H1 (cell line): ENCODE data around the gene ADK. TPM values are rescaled to one million over a fixed set of nuclear protein-coding genes. Genes with fewer than 3 reads are reported as not detected.

Experiments
- CTCF ChIA-PET: fragments of 300-600 bp; sonication (Branson Sonifier 250); formaldehyde crosslinking; loops from one replicate; lab custom pipeline; 2021; ENCODE audit not compliant: partially characterized antibody; lab: Charles Lee
- POLR2A ChIA-PET: fragments of 300-600 bp; sonication (Branson Sonifier 250); formaldehyde crosslinking; loops from one replicate; lab custom pipeline; 2021; ENCODE audit warnings: inconsistent platforms; ENCODE audit not compliant: partially characterized antibody; lab: Charles Lee
- DNase-seq, 2 experiments: peaks; one replicate each; pipeline versions ENCODE4 v3.0.0 to v3.0.0-alpha.2; 2010 to 2022; ENCODE audit warnings: low spot score in 2 of 2, low read depth in 1 of 2, mixed read lengths in 1 of 2
- FAIRE-seq: peaks from 2 replicates; lab custom pipeline; 2011; peaks lifted over from hg19 to GRCh38; lab: Jason Lieb, UNC
- H2AFZ ChIP-seq: 2 replicates; pipeline ENCODE4 v1.8.1; 2012; ENCODE audit warnings: low read length, inconsistent platforms
- H2AK5ac ChIP-seq: 2 replicates; pipeline ENCODE4 v1.6.1; 2013; ENCODE audit warnings: low read depth, low read length
- H2BK120ac ChIP-seq: replicated peaks from 2 replicates; pipeline ENCODE3; 2013; ENCODE audit warnings: low read depth, low read length, inconsistent platforms
- H2BK12ac ChIP-seq: 2 replicates; pipeline ENCODE4 v1.6.1; 2013; ENCODE audit warnings: low read depth, low read length
- H2BK15ac ChIP-seq: 2 replicates; pipeline ENCODE4 v1.6.1; 2013; ENCODE audit warnings: low read length
- H2BK20ac ChIP-seq: 2 replicates; pipeline ENCODE4 v1.6.1; 2013; ENCODE audit warnings: low read length
- H2BK5ac ChIP-seq: 2 replicates; pipeline ENCODE4 v1.6.1; 2013; ENCODE audit warnings: low read depth, low read length
- H3K14ac ChIP-seq: 2 replicates; pipeline ENCODE4 v1.6.1; 2013; ENCODE audit warnings: inconsistent platforms; ENCODE audit not compliant: insufficient read length
- H3K18ac ChIP-seq: 2 replicates; pipeline ENCODE4 v1.6.1; 2013; ENCODE audit warnings: low read length; ENCODE audit errors: extremely low read depth
- H3K23ac ChIP-seq: 2 replicates; pipeline ENCODE4 v1.6.1; 2013; ENCODE audit warnings: inconsistent platforms; ENCODE audit not compliant: insufficient read length
- H3K23me2 ChIP-seq: 2 replicates; pipeline ENCODE4 v1.6.1; 2013; ENCODE audit warnings: low read depth, low read length
- H3K27ac ChIP-seq: 2 replicates; pipeline ENCODE4 v1.6.1; 2011; ENCODE audit warnings: low read depth, low read length, inconsistent platforms
- H3K27me3 ChIP-seq, 4 experiments: replicated peaks in 1 of 4; 1 replicate in 1 of 4; 2 replicates in 3 of 4; pipeline versions ENCODE4 v1.6.1 to v1.8.1; 2011 to 2013; ENCODE audit warnings: low read length in 3 of 4, mild to moderate bottlenecking in 3 of 4, inconsistent platforms in 2 of 4, mixed read lengths in 2 of 4, moderate library complexity in 1 of 4; ENCODE audit not compliant: control insufficient read depth in 3 of 4, insufficient read depth in 3 of 4; ENCODE audit errors: extremely low read depth in 1 of 4
- H3K36me3 ChIP-seq, 4 experiments: 2 replicates each; pipeline versions ENCODE4 v1.6.1 to v1.8.1; 2011 to 2013; ENCODE audit warnings: mild to moderate bottlenecking in 4 of 4, low read length in 3 of 4, moderate library complexity in 2 of 4, control low read depth in 1 of 4, inconsistent platforms in 1 of 4; ENCODE audit not compliant: insufficient read depth in 4 of 4, control insufficient read depth in 2 of 4
- H3K4ac ChIP-seq: replicated peaks from 2 replicates; pipeline ENCODE3; 2013; ENCODE audit warnings: low read length, low read depth, mixed read lengths, inconsistent platforms; ENCODE audit not compliant: insufficient read length
- H3K4me1 ChIP-seq, 4 experiments: replicated peaks in 1 of 4; 1 replicate in 1 of 4; 2 replicates in 3 of 4; pipeline versions ENCODE4 v1.6.1 to v1.8.1; 2011 to 2013; ENCODE audit warnings: low read length in 3 of 4, inconsistent platforms in 2 of 4, mixed read lengths in 1 of 4; ENCODE audit not compliant: insufficient read depth in 4 of 4, control insufficient read depth in 3 of 4
- H3K4me2 ChIP-seq, 2 experiments: 2 replicates each; pipeline versions ENCODE4 v1.6.1 to v1.8.1; 2011 to 2013; ENCODE audit warnings: low read depth in 2 of 2, low read length in 2 of 2, control low read depth in 1 of 2, inconsistent platforms in 1 of 2, mild to moderate bottlenecking in 1 of 2; ENCODE audit not compliant: insufficient read depth in 1 of 2
- H3K4me3 ChIP-seq, 4 experiments: fragments of 200-600, 300-600 bp in 1 of 4; sonication (generic), shearing (Covaris generic), sonication (Bioruptor Twin) in 1 of 4; 2 replicates each; pipeline versions ENCODE4 v1.5.1 to v1.8.1; 2011 to 2016; ENCODE audit warnings: low read length in 4 of 4, low read depth in 3 of 4, control low read depth in 2 of 4, inconsistent platforms in 2 of 4, mild to moderate bottlenecking in 2 of 4, mixed read lengths in 1 of 4, moderate library complexity in 1 of 4; ENCODE audit not compliant: insufficient read depth in 2 of 4; ENCODE audit errors: extremely low read depth in 1 of 4
- H3K56ac ChIP-seq: replicated peaks from 2 replicates; pipeline ENCODE3; 2013; ENCODE audit warnings: low read depth, mild to moderate bottlenecking, mixed read lengths, low read length, inconsistent platforms; ENCODE audit not compliant: insufficient read length
- H3K79me1 ChIP-seq: 2 replicates; pipeline ENCODE4 v1.6.1; 2013; ENCODE audit warnings: low read depth, low read length, control low read depth
- H3K79me2 ChIP-seq, 2 experiments: 2 replicates each; pipeline versions ENCODE4 v1.6.1 to v1.8.1; 2012 to 2013; ENCODE audit warnings: low read length in 2 of 2, mild to moderate bottlenecking in 2 of 2, inconsistent platforms in 1 of 2; ENCODE audit not compliant: insufficient read depth in 2 of 2, control insufficient read depth in 1 of 2
- H3K9ac ChIP-seq, 4 experiments: replicated peaks in 1 of 4; 1 replicate in 1 of 4; 2 replicates in 3 of 4; pipeline versions ENCODE4 v1.6.1 to v1.8.1; 2011 to 2013; ENCODE audit warnings: low read depth in 3 of 4, low read length in 3 of 4, control low read depth in 2 of 4, mild to moderate bottlenecking in 2 of 4, moderate library complexity in 2 of 4, inconsistent platforms in 1 of 4; ENCODE audit errors: extremely low read depth in 1 of 4
- H3K9me3 ChIP-seq, 2 experiments: 2 replicates each; pipeline versions ENCODE4 v1.6.1 to v1.8.1; 2012 to 2013; ENCODE audit warnings: mild to moderate bottlenecking in 2 of 2, moderate library complexity in 2 of 2, control low read depth in 1 of 2, inconsistent platforms in 1 of 2, low read depth in 1 of 2, low read length in 1 of 2, mixed read lengths in 1 of 2; ENCODE audit not compliant: insufficient read depth in 2 of 2
- H4K20me1 ChIP-seq, 2 experiments: replicated peaks in 1 of 2; 2 replicates each; pipeline versions ENCODE3 to v1.8.1; 2011 to 2013; ENCODE audit warnings: inconsistent platforms in 2 of 2, low read length in 2 of 2, mild to moderate bottlenecking in 1 of 2; ENCODE audit not compliant: insufficient read depth in 2 of 2, control insufficient read depth in 1 of 2
- H4K5ac ChIP-seq: 2 replicates; pipeline ENCODE4 v1.6.1; 2013; ENCODE audit warnings: low read length, low read depth, mixed read lengths, inconsistent platforms; ENCODE audit not compliant: insufficient read length
- H4K8ac ChIP-seq: 2 replicates; pipeline ENCODE4 v1.8.0; 2013; ENCODE audit warnings: mild to moderate bottlenecking, moderate library complexity, low read length, inconsistent platforms; ENCODE audit not compliant: insufficient read depth; ENCODE audit errors: extremely low read depth
- H4K91ac ChIP-seq: replicated peaks from 2 replicates; pipeline ENCODE3; 2013; ENCODE audit warnings: low read length, mixed read lengths, inconsistent platforms; ENCODE audit not compliant: insufficient read length
- BACH1 ChIP-seq: IDR thresholded peaks from 2 replicates; pipeline ENCODE4 v1.6.1; 2012; ENCODE audit warnings: low read length, improper control_type of control experiment
- BCL11A ChIP-seq, 2 experiments: IDR thresholded peaks; one replicate each; pipeline ENCODE4 v1.6.1; 2011; ENCODE audit warnings: low read depth in 2 of 2, low read length in 2 of 2, mild to moderate bottlenecking in 2 of 2
- BRCA1 ChIP-seq: IDR thresholded peaks from 2 replicates; pipeline ENCODE4 v1.6.1; 2012; ENCODE audit warnings: low read depth, low read length, improper control_type of control experiment
- GABPA ChIP-seq: IDR thresholded peaks from 2 replicates; pipeline ENCODE4 v1.6.1; 2011; ENCODE audit warnings: mild to moderate bottlenecking, low read length, moderate library complexity, borderline replicate concordance; ENCODE audit not compliant: insufficient read depth
- JUND ChIP-seq: IDR thresholded peaks from 2 replicates; pipeline ENCODE4 v1.6.1; 2011; ENCODE audit warnings: mild to moderate bottlenecking, improper control_type of control experiment, low read length
- RBBP5 ChIP-seq: IDR thresholded peaks from 2 replicates; pipeline ENCODE4 v1.7.1; 2012; ENCODE audit warnings: low read depth, mild to moderate bottlenecking, inconsistent platforms, low read length, moderate library complexity, borderline replicate concordance
- SRF ChIP-seq: IDR thresholded peaks from 2 replicates; pipeline ENCODE4 v1.6.1; 2011; ENCODE audit warnings: mild to moderate bottlenecking, low read depth, low read length, moderate library complexity
- polyA plus RNA-seq, 7 experiments: library from polyadenylated mRNA; depleted of rRNA in 3 of 7; stranded (reverse) in 5 of 7; unstranded in 2 of 7; fragments of >200 nt in 5 of 7; fragments of 200-250 nt in 2 of 7; gene quantifications; 1 replicate in 5 of 7; 2 replicates in 1 of 7; 4 replicates in 1 of 7; pipeline versions ENCODE4 v1.2.1 to v1.2.3, GENCODE V29; 2011 to 2013; ENCODE audit warnings: missing spikeins in 2 of 7, mixed read lengths in 2 of 7
- total RNA-seq: library from RNA; stranded (reverse); fragmentation: NEBNext Ultra II Directional; extraction: Animal tissue kit (Norgen Biotek cat#: 25700); gene quantifications from 2 replicates; pipeline ENCODE4 v1.2.1, GENCODE V29; 2021
- TF ChIP-seq, protein P1 (sequence below), 3 experiments: IDR thresholded peaks; 1 replicate in 2 of 3; 2 replicates in 1 of 3; pipeline versions ENCODE4 v1.5.1 to v1.6.1; 2011; ENCODE audit warnings: low read length in 3 of 3, mild to moderate bottlenecking in 3 of 3, inconsistent platforms in 2 of 3, low read depth in 1 of 3, moderate library complexity in 1 of 3; ENCODE audit not compliant: insufficient read depth in 1 of 3; ENCODE audit errors: control extremely low read depth in 1 of 3

The ADK gene
- total and polyA plus RNA-seq, 2 of the 8 experiments (the other 6 are each of a cell fraction or from before 2014, with no cell fraction given), result 12.3 to 42.4 TPM

DNA sequence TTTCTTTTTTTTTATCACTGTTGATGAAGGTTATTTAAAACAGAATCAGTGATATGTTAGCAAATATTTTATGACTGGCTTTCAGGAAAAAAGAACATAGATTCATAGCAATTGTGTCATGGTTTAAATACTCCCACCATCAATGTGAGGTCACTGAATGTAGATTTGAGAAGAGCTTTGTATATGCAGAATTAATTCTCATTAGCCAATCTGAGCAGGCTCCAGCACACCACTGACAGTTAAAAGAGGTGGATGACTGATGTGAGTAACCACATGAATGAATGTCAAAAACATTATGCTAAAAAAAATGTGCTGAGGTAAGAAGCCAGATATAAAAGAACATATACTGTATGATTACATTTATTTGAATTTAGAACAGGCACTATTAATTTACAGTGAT lies 500.5 kb downstream of the ADK start:
- no peaks in the 10 kb centered on the region for H3K36me3 ChIP-seq
- H4K91ac ChIP-seq, result no peak overlapping the region
- H3K14ac ChIP-seq, result no peak overlapping the region
- H3K79me1 ChIP-seq, result no peaks in the 10 kb centered on the region
- no peaks in the 10 kb centered on the region for H3K23me2 ChIP-seq
- H3K4me1 ChIP-seq, result no peaks in the 10 kb centered on the region
- H4K8ac ChIP-seq, result no peak overlapping the region
- H3K79me2 ChIP-seq, result no peaks in the 10 kb centered on the region
- H2BK12ac ChIP-seq, result no peak overlapping the region
- H2AK5ac ChIP-seq, result no peak overlapping the region
- H2BK20ac ChIP-seq, result no peak overlapping the region
- no peak overlapping the region for H4K5ac ChIP-seq
- H2BK120ac ChIP-seq, result no peak overlapping the region
- CTCF ChIA-PET, result interaction anchor here (0.7 kb wide), 1 partner anchor 399 kb away, joined by 3 read pairs; no protein-coding TSS in a partner anchor
- H3K4ac ChIP-seq, result no peak overlapping the region
- H3K4me2 ChIP-seq, result no peak overlapping the region
- no peaks in the 10 kb centered on the region for H4K20me1 ChIP-seq
- H3K4me3 ChIP-seq, result no peak overlapping the region
- H2BK15ac ChIP-seq, result no peak overlapping the region
- H3K27ac ChIP-seq, result no peak overlapping the region
- POLR2A ChIA-PET, result interaction anchor here (0.7 kb wide), 1 partner anchor 177 kb away, joined by 3 read pairs; no protein-coding TSS in a partner anchor
- H3K9me3 ChIP-seq, result no peaks in the 10 kb centered on the region
- H2BK5ac ChIP-seq, result no peak overlapping the region
- no peak for FAIRE-seq
- no peak overlapping the region for H2AFZ ChIP-seq
- H3K23ac ChIP-seq, result no peak overlapping the region
- DNase-seq, result no peak
- no peak overlapping the region for H3K18ac ChIP-seq
- no peak overlapping the region for H3K9ac ChIP-seq
- H3K56ac ChIP-seq, result no peak overlapping the region
- TF ChIP-seq BRCA1, result no peak
- TF ChIP-seq BCL11A (IDR thresholded peaks at IDR 0.05; ENCODE audit: low read depth in 2 of 2, low read length in 2 of 2), result no peak
- no peak for TF ChIP-seq JUND
- TF ChIP-seq SRF, result no peak
- TF ChIP-seq, protein P1, sequence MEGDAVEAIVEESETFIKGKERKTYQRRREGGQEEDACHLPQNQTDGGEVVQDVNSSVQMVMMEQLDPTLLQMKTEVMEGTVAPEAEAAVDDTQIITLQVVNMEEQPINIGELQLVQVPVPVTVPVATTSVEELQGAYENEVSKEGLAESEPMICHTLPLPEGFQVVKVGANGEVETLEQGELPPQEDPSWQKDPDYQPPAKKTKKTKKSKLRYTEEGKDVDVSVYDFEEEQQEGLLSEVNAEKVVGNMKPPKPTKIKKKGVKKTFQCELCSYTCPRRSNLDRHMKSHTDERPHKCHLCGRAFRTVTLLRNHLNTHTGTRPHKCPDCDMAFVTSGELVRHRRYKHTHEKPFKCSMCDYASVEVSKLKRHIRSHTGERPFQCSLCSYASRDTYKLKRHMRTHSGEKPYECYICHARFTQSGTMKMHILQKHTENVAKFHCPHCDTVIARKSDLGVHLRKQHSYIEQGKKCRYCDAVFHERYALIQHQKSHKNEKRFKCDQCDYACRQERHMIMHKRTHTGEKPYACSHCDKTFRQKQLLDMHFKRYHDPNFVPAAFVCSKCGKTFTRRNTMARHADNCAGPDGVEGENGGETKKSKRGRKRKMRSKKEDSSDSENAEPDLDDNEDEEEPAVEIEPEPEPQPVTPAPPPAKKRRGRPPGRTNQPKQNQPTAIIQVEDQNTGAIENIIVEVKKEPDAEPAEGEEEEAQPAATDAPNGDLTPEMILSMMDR (IDR thresholded peaks at IDR 0.05; ENCODE audit: control extremely low read depth in 1 of 3, insufficient read depth in 1 of 3, low read depth in 1 of 3, low read length in 3 of 3), result no peak
- TF ChIP-seq GABPA, result no peak
- no peak for TF ChIP-seq BACH1
- TF ChIP-seq RBBP5, result no peak
- TF ChIP-seq, all 59 proteins: peak for 0
- no peaks in the 10 kb centered on the region for H3K27me3 ChIP-seq
